ENCODE results near the gene FGFR3.

DNA sequence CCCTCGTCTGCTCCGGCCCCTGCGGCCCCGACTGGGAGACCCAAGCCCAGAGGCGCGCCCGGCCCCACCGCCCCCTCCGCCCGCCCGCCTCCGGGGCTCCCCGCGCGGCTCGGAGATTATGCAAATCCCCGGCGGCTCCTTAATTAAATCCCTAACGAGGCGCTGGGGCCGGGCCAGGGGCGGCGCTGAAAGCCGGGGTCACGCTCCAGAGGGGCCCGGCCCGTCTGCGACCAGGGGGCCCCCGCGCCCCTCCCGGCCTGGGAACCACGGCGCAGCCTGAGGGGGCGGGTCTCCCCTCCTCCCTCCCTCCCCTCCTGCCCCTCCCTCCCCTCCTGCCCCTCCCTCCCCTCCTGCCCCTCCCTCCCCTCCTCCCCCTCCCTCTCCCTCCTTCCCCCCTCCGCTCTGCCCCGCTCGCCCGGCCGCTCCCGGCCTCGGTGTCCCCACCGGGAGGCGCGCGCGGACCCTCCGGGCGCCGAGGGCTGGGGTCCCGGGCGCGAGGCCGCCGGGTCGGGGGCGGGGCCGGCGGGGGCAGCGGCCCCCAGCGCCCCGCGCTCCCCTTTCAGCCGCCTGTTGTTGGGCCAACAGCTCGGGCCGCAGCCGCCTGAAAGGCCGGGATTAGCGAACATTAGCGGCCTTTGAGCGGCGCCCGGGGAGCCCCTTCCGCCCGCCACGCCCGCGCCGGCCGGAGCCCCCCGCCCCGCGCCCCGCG is 25.9 kb upstream of the FGFR3 start:
- TF ChIP-seq FOS (IDR thresholded peaks at IDR 0.05; ENCODE audit: borderline replicate concordance, extremely low read depth, insufficient read length) (no peak), POLR2A (IDR thresholded peaks at IDR 0.05; ENCODE audit: low read depth, low read length) (no peak)
- TF ChIP-seq, protein P1, sequence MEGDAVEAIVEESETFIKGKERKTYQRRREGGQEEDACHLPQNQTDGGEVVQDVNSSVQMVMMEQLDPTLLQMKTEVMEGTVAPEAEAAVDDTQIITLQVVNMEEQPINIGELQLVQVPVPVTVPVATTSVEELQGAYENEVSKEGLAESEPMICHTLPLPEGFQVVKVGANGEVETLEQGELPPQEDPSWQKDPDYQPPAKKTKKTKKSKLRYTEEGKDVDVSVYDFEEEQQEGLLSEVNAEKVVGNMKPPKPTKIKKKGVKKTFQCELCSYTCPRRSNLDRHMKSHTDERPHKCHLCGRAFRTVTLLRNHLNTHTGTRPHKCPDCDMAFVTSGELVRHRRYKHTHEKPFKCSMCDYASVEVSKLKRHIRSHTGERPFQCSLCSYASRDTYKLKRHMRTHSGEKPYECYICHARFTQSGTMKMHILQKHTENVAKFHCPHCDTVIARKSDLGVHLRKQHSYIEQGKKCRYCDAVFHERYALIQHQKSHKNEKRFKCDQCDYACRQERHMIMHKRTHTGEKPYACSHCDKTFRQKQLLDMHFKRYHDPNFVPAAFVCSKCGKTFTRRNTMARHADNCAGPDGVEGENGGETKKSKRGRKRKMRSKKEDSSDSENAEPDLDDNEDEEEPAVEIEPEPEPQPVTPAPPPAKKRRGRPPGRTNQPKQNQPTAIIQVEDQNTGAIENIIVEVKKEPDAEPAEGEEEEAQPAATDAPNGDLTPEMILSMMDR (IDR thresholded peaks at IDR 0.05 in 2 of 3, conservative IDR thresholded peaks at IDR 0.05 in 1 of 3; ENCODE audit: control insufficient read depth in 2 of 3, extremely low read depth in 1 of 3, insufficient read depth in 1 of 3, low read depth in 3 of 3, low read length in 3 of 3), result no peak
